Calu3 (cell line): ENCODE data around the gene NDFIP2. TPM values are rescaled to one million over a fixed set of nuclear protein-coding genes. Genes with fewer than 3 reads are reported as not detected.

Experiments
- BruUV-seq: library from RNA; stranded (reverse); fragments of 400-500 nt; replicated peaks from 2 replicates; lab custom pipeline; 2021; lab: Mats Ljungman, UMichigan
- CTCF ChIA-PET: fragments of 300-600 bp; sonication (Branson Sonifier 250); formaldehyde crosslinking; loops from one replicate; lab custom pipeline; 2022; ENCODE audit warnings: antibody characterized with exemption; lab: Charles Lee
- DNase-seq: peaks from one replicate; pipeline ENCODE4 v3.0.0; 2022
- H3K27ac Mint-ChIP-seq: one replicate; pipeline ENCODE4 v1.8.0; 2022; ENCODE audit warnings: mixed read lengths; ENCODE audit not compliant: unreplicated experiment
- H3K27me3 Mint-ChIP-seq: one replicate; pipeline ENCODE4 v1.8.0; 2022; ENCODE audit warnings: mixed read lengths; ENCODE audit not compliant: unreplicated experiment
- H3K36me3 Mint-ChIP-seq: one replicate; pipeline ENCODE4 v1.8.0; 2022; ENCODE audit warnings: mild to moderate bottlenecking, moderate library complexity, mixed read lengths; ENCODE audit not compliant: insufficient read depth, unreplicated experiment
- H3K4me1 Mint-ChIP-seq: one replicate; pipeline ENCODE4 v1.8.0; 2022; ENCODE audit warnings: mild to moderate bottlenecking, low read depth, mixed read lengths; ENCODE audit not compliant: unreplicated experiment
- H3K4me3 Mint-ChIP-seq: one replicate; pipeline ENCODE4 v1.8.0; 2022; ENCODE audit warnings: mild to moderate bottlenecking, low read depth, moderate library complexity, mixed read lengths; ENCODE audit not compliant: unreplicated experiment
- H3K9me3 Mint-ChIP-seq: one replicate; pipeline ENCODE4 v1.8.0; 2022; ENCODE audit warnings: low read depth, mixed read lengths; ENCODE audit not compliant: unreplicated experiment
- intact Hi-C: fragments of 100-400 bp; cut with micrococcal nuclease; formaldehyde crosslinking; loops from one replicate; pipeline ENCODE4 v1.10.0; 2022; ENCODE audit not compliant: unreplicated experiment
- total RNA-seq: library from RNA; stranded (reverse); gene quantifications from 2 replicates; pipeline ENCODE4 v1.2.3, GENCODE V29; 2022
- TF ChIP-seq, protein P1 (sequence below): fragments of 200-600 bp; IDR thresholded peaks from one replicate; pipeline ENCODE4 v1.8.0; 2022; ENCODE audit warnings: antibody characterized with exemption; ENCODE audit not compliant: unreplicated experiment

Gene NDFIP2
- total RNA-seq, 1 experiment from 2014 or later, result 26.7 TPM

DNA sequence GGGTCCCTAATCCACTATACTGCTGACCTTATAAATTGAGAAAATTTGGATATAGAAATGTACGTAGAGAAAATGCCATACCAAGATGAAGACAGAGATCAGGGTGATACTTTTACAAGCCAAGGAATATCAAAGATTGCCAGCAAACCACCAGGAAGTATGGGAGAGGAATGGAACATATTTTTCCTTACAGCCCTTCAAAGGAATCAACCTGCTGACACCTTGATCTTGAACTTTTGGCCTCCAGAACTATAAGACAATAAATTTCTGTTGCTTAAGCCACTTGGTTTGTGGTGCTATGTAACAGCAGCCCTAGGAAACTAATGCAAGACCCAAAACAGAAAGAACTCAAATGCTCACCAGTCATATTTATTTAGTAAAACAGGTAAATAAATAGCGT, 10.3 kb upstream of the NDFIP2 start:
- H3K27ac Mint-ChIP-seq, result no peak overlapping the region

DNA sequence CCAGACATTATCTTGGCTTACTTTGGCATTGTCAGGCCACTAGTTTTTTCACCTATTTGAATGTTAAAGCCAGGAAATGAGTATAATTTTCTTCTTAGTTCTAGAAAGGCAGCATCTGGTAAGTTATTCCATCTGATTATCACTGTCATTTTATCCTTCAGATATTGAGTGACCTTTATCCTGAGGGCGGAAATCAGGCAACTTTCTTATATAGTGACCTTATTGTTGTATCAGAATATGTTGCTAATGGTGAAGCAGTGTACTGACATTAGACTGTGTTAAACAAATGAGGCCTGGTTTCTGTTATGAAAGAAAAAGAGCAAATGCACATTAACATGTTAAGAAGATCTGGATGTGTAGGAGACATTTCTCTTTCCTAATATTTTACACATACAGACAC, 5.4 kb upstream of the NDFIP2 start:
- TF ChIP-seq, protein P1, sequence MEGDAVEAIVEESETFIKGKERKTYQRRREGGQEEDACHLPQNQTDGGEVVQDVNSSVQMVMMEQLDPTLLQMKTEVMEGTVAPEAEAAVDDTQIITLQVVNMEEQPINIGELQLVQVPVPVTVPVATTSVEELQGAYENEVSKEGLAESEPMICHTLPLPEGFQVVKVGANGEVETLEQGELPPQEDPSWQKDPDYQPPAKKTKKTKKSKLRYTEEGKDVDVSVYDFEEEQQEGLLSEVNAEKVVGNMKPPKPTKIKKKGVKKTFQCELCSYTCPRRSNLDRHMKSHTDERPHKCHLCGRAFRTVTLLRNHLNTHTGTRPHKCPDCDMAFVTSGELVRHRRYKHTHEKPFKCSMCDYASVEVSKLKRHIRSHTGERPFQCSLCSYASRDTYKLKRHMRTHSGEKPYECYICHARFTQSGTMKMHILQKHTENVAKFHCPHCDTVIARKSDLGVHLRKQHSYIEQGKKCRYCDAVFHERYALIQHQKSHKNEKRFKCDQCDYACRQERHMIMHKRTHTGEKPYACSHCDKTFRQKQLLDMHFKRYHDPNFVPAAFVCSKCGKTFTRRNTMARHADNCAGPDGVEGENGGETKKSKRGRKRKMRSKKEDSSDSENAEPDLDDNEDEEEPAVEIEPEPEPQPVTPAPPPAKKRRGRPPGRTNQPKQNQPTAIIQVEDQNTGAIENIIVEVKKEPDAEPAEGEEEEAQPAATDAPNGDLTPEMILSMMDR, result no peak
- Mint-ChIP-seq H3K27me3 (no peaks in the 10 kb centered on the region), H3K27ac (no peak overlapping the region), H3K4me3 (no peak overlapping the region), H3K4me1 (no peaks in the 10 kb centered on the region), H3K9me3 (no peaks in the 10 kb centered on the region), H3K36me3 (no peaks in the 10 kb centered on the region)
- DNase-seq, result no peak
- intact Hi-C loops, result no loop called here
- BruUV-seq, result no TSS peak
- CTCF ChIA-PET, result no interaction called here

More for the DNA sequence above, 10.3 kb upstream of the NDFIP2 start:
- TF ChIP-seq, protein P1, result no peak
- CTCF ChIA-PET, result no interaction called here
- Mint-ChIP-seq H3K36me3 (no peaks in the 10 kb centered on the region), H3K9me3 (no peaks in the 10 kb centered on the region), H3K4me1 (no peaks in the 10 kb centered on the region), H3K27me3 (no peaks in the 10 kb centered on the region), H3K4me3 (no peak overlapping the region)
- intact Hi-C loops, result no loop called here
- BruUV-seq, result no TSS peak
- DNase-seq, result no peak

DNA sequence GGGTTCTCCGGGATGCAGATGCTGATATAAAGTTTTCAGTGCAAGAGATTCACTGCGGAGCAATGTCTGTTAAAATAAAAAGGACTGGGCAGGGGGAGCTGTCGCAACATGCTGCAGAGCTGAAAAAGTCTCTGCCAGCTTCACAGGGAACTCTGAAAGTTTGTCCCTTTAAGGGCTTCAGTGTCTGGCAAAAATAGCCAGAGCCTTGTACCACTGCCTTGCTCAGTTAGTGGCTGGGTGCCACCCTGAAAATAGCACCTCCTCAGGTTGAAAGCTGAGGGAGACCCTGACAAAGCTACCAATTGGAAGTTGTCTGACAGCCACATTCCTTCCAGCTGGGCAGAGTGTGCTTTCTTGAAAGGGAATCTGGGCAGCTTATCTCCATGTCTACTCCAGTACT, 3.0 kb upstream of the NDFIP2 start:
- peaks cover 18% of the 10 kb centered on the region for H3K36me3 Mint-ChIP-seq
- DNase-seq, result no peak
- BruUV-seq, result no TSS peak
- no peaks in the 10 kb centered on the region for H3K27me3 Mint-ChIP-seq
- H3K9me3 Mint-ChIP-seq, result no peaks in the 10 kb centered on the region
- TF ChIP-seq, protein P1, result no peak
- H3K4me1 Mint-ChIP-seq, result no peaks in the 10 kb centered on the region
- CTCF ChIA-PET, result no interaction called here
- H3K4me3 Mint-ChIP-seq, result no peak overlapping the region
- intact Hi-C loops, result no loop called here
- H3K27ac Mint-ChIP-seq, result no peak overlapping the region

DNA sequence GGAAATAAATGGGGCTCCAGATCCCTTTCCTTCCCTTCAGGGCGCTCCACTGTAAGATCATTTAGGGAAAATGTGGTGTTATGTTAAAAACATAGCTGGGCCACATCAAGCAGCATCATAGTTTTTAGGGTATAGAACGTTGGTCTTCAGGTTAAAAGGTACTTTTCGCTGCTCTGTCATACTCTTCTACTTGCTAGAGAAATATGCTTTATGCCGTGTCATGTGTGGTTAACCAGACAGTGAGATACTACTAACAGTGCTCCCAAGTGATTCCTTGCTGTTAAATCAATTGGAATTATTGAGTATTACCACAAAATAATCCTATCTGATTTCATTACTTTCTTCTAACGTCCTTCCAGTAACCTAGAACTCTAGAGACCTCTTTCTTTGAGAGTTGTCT, 1.1 kb upstream of the NDFIP2 start:
- intact Hi-C loops, result no loop called here
- H3K4me1 Mint-ChIP-seq, result no peaks in the 10 kb centered on the region
- no TSS peak for BruUV-seq
- no peaks in the 10 kb centered on the region for H3K27me3 Mint-ChIP-seq
- CTCF ChIA-PET, result no interaction called here
- H3K27ac Mint-ChIP-seq, result no peak overlapping the region
- H3K9me3 Mint-ChIP-seq, result no peaks in the 10 kb centered on the region
- TF ChIP-seq, protein P1, result no peak
- peaks cover 21% of the 10 kb centered on the region for H3K36me3 Mint-ChIP-seq
- DNase-seq, result no peak
- no peak overlapping the region for H3K4me3 Mint-ChIP-seq
